Activated T-helper 2 cell treated with anti-CD3 and anti-CD28 coated beads, Interferon-gamma antibody, Interleukin-2, Interleukin-4, amounts not matched to agents 10 μg/mL and 5 μg/mL and 100 μg/mL, durations not matched to agents 14 hours and 24 hours and 36 hours (primary cell): ENCODE results near the gene SCGB1A1. TPM values are rescaled to one million over a fixed set of nuclear protein-coding genes. Genes with fewer than 3 reads are reported as not detected.
"Not testable (repeated sequence)": the region's sequence is repeated elsewhere in the genome, so short reads cannot be mapped to it uniquely, and the experiment has no call there.

Experiments
- DNase-seq: peaks from one replicate; pipeline ENCODE4 v3.0.0; 2021; ENCODE audit warnings: low spot score
- H3K27ac Mint-ChIP-seq: one replicate; pipeline ENCODE4 v1.8.0; 2021; ENCODE audit warnings: mixed read lengths
- H3K27me3 Mint-ChIP-seq: one replicate; pipeline ENCODE4 v1.8.0; 2021; ENCODE audit warnings: low read depth, mixed read lengths
- H3K36me3 Mint-ChIP-seq: one replicate; pipeline ENCODE4 v1.8.0; 2021; ENCODE audit warnings: low read depth, mixed read lengths
- H3K4me1 Mint-ChIP-seq: one replicate; pipeline ENCODE4 v1.8.0; 2021; ENCODE audit warnings: low read depth, mixed read lengths
- H3K4me3 Mint-ChIP-seq: one replicate; pipeline ENCODE4 v1.8.0; 2021; ENCODE audit warnings: low read depth, mild to moderate bottlenecking, moderate library complexity, mixed read lengths
- H3K9me3 Mint-ChIP-seq: one replicate; pipeline ENCODE4 v1.8.0; 2021; ENCODE audit warnings: mixed read lengths
- intact Hi-C: fragments of 100-400 bp; cut with micrococcal nuclease; formaldehyde crosslinking; loops from one replicate; pipeline ENCODE4 v1.15.1; 2023
- total RNA-seq: library from RNA; stranded (reverse); gene quantifications from 2 replicates; pipeline ENCODE4 v1.2.3, GENCODE V29; 2022

Gene SCGB1A1
- total RNA-seq, 1 donor from 2014 or later = not detected

DNA sequence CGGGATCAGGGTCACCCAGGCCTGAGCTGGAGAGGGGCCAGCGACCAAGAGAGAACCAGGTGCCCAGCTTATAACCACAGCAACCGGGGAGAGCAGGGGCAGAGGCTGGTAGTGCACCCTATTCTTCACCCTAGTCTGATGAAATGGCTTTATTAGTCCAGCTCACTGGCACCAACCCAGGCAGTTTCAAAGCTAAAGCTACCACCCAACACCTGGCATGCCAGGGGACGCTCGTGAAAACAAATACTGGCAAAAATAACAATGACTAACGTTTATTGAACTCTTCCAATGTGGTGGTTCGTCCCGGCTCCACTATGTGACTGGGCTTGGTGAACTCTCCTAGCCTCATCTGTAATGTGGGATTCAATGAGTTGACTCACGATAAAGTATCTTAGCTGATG lies 30.6 kb downstream of the SCGB1A1 start:
- peaks cover 18% of the 10 kb centered on the region for H3K27me3 Mint-ChIP-seq
- no peak for DNase-seq
- H3K9me3 Mint-ChIP-seq = no peaks in the 10 kb centered on the region
- H3K36me3 Mint-ChIP-seq = no peaks in the 10 kb centered on the region
- no peak overlapping the region for H3K4me3 Mint-ChIP-seq
- intact Hi-C loops = loop anchor here (10.0 kb wide), 1 partner anchor 55 kb away; no protein-coding TSS in a partner anchor
- no peak overlapping the region for H3K27ac Mint-ChIP-seq
- no peaks in the 10 kb centered on the region for H3K4me1 Mint-ChIP-seq

DNA sequence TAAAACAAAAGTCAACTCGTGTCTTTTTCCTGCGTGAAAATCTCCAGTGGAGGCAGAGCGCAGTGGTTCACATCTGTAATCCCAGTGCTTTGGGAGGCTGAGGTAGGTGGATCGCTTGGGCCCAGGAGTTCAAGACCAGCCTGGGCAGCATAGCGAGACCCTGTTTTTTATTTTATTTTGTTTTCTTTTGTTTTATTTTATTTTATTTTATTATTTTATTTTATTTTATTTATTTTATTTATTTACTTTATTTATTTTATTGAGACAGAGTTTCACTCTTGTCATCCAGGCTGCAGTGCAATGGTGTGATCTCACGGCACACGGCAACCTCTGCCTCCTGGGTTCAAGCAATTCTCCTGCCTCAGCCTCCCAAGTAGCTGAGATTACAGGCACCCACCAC lies 31.1 kb downstream of the SCGB1A1 start:
- intact Hi-C loops = loop anchor here (10.0 kb wide), 1 partner anchor 55 kb away; no protein-coding TSS in a partner anchor
- not testable (repeated sequence) for H3K27ac Mint-ChIP-seq, H3K4me3 Mint-ChIP-seq, DNase-seq, H3K36me3 Mint-ChIP-seq, H3K9me3 Mint-ChIP-seq, H3K4me1 Mint-ChIP-seq
- H3K27me3 Mint-ChIP-seq = peaks cover 18% of the 10 kb centered on the region

DNA sequence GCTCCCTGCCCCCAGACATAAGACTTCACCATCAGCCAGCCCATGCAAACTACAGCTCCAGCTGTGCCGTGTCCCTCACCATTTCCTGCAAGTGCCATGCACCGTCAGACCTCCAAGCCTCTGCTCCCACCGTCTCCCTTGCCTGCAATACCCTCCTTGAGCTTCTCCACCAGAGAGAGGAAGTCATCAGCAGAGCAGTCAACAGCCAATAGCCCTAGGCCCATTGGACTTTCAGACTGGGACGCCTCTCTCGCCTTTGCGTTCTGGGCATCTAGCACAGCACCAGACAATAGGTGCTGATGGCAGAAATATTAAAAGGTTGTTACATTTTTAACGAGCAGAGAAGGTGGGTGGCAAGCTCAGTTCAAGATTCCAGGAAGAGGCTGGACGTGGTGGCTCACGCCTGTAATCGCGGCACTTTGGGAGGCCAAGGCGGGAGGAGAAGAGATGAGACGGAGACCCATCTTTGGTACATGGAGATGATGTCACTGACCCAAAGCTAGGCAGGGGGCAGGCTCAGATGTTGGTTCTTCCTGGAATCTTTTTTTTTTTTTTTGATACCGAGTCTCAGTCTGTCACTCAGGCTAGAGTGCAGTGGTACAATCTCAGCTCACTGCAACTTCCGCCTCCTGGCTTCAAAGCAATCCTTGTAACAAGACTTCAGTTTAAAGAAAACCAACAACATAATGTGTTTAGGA lies 31.9 kb downstream of the SCGB1A1 start:
- no peak overlapping the region for H3K4me3 Mint-ChIP-seq
- DNase-seq = no peak
- peaks cover 18% of the 10 kb centered on the region for H3K27me3 Mint-ChIP-seq
- H3K4me1 Mint-ChIP-seq = no peaks in the 10 kb centered on the region
- H3K27ac Mint-ChIP-seq = no peak overlapping the region
- H3K36me3 Mint-ChIP-seq = no peaks in the 10 kb centered on the region
- no peaks in the 10 kb centered on the region for H3K9me3 Mint-ChIP-seq
- intact Hi-C loops = no loop called here

DNA sequence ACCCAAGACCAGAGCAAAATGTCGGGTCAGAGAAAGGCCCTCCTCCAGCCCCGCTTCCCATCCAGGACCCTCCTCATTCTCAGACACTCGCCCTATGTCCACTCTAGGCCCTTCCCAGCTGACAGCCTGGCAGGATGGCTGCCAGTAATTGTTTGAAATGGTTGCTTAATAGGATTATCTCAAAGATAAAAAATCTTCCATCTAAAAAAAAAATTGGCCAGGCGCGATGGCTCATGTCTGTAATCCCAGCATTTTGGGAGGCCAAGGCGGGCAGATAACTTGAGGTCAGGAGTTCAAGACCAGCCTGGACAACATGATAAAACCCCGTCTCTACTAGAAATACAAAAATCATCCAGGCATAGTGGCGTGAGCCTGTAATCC lies 32.4 kb downstream of the SCGB1A1 start:
- no peak for DNase-seq
- Mint-ChIP-seq H3K27ac (no peak overlapping the region), H3K36me3 (no peaks in the 10 kb centered on the region), H3K27me3 (peaks cover 15% of the 10 kb centered on the region), H3K9me3 (no peaks in the 10 kb centered on the region), H3K4me1 (no peaks in the 10 kb centered on the region), H3K4me3 (no peak overlapping the region)
- intact Hi-C loops = no loop called here

DNA sequence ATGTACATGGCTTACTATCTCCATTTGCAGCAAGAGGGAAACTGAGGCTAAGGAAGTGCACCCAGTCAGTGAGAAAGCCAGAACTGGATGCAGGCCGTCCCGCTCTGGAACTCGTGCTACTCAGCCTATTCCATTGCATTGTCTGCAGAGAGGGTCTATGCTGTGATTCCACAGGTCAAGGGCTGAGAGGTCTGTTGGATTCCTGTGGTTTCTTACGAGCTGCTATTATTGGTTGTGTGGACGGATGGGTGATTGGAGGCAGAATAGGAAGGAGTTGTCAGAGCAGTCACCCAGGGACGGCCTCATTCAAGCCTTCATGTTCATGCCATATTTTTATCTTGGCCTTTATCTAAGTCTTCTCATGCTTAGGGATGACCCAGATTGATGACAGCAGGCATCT lies 33.4 kb downstream of the SCGB1A1 start:
- H3K36me3 Mint-ChIP-seq = no peaks in the 10 kb centered on the region
- peaks cover 6% of the 10 kb centered on the region for H3K27me3 Mint-ChIP-seq
- H3K27ac Mint-ChIP-seq = no peak overlapping the region
- no peaks in the 10 kb centered on the region for H3K9me3 Mint-ChIP-seq
- H3K4me1 Mint-ChIP-seq = no peaks in the 10 kb centered on the region
- intact Hi-C loops = no loop called here
- no peak overlapping the region for H3K4me3 Mint-ChIP-seq
- DNase-seq = no peak

DNA sequence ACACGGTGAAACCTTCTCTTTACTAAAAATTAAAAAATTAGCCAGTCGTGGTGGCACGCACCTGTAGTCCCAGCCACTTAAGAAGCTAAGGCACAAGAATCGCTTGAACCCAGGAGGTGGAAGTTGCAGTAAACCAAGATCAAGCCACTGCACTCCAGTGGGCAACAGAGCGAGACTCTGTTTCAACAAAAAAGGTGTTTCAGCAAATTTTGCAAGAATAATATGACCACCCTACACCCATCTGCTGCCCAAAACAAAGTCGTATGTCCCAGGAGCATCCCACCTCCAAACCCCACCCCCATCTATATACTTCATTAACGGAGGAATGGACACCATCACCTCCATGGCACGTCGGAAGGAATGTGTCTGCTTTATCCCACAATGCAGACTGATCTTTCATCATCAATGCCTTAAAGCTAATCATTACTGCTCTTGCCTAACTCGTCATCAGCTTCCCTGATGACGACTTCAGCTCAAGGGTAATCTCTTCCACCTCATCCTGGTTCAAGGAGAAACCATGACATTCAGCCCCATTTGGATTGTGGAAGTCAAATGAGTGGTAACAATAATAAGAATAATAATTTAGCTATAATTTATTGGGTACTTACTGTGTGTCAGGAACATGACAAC lies 34.1 kb downstream of the SCGB1A1 start:
- Mint-ChIP-seq H3K36me3 (no peaks in the 10 kb centered on the region), H3K4me3 (no peak overlapping the region)
- intact Hi-C loops = no loop called here

DNA sequence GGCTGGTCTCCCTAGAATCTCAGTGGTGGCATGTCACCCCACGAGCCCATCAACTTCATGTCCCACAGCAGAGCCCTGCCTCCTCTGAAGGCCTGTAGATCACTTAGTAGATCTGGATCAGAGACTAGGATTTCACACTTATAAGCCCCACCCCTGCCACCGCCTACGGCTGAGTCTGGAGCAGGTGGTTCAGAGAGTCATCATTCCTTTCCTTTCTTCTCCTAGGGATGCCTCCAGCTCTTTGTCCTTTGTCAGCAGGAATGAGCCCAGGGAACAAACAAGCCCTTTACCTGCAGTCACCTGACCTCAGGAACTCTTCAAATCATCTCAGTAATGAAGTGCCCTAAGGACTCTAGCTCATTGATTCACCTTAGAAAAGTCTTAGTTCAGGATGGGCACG lies 37.8 kb downstream of the SCGB1A1 start:
- intact Hi-C loops = no loop called here
- Mint-ChIP-seq H3K27me3 (peaks cover 2% of the 10 kb centered on the region), H3K4me1 (no peaks in the 10 kb centered on the region), H3K9me3 (no peaks in the 10 kb centered on the region), H3K4me3 (no peak overlapping the region), H3K36me3 (no peaks in the 10 kb centered on the region), H3K27ac (no peak overlapping the region)
- no peak for DNase-seq

More for the DNA sequence above, 34.1 kb downstream of the SCGB1A1 start:
- no peak overlapping the region for H3K27ac Mint-ChIP-seq
- no peaks in the 10 kb centered on the region for H3K9me3 Mint-ChIP-seq
- peaks cover 2% of the 10 kb centered on the region for H3K27me3 Mint-ChIP-seq
- no peak for DNase-seq
- H3K4me1 Mint-ChIP-seq = no peaks in the 10 kb centered on the region

DNA sequence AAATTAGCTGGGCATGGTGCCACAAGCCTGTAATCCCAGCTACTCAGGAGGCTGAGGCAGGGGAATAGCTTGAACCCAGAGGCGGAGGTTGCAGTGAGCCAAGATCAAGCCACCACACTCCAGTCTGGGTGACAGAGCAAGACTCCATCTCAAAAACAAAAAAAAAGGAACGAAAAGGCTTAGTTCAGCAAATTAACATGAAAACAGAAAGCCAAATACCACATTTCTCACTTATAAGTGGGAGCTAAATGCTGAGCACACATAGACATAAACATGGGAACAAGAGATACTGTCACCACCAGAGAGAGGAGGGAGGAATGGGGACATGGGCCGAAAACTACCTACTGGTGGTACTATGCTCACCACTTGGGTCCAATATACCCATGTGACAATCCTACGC lies 38.6 kb downstream of the SCGB1A1 start:
- H3K4me3 Mint-ChIP-seq = no peak overlapping the region
- H3K9me3 Mint-ChIP-seq = no peaks in the 10 kb centered on the region
- peaks cover 1% of the 10 kb centered on the region for H3K4me1 Mint-ChIP-seq
- DNase-seq = no peak
- no peaks in the 10 kb centered on the region for H3K36me3 Mint-ChIP-seq
- H3K27me3 Mint-ChIP-seq = peaks cover 4% of the 10 kb centered on the region
- H3K27ac Mint-ChIP-seq = no peak overlapping the region
- intact Hi-C loops = no loop called here

DNA sequence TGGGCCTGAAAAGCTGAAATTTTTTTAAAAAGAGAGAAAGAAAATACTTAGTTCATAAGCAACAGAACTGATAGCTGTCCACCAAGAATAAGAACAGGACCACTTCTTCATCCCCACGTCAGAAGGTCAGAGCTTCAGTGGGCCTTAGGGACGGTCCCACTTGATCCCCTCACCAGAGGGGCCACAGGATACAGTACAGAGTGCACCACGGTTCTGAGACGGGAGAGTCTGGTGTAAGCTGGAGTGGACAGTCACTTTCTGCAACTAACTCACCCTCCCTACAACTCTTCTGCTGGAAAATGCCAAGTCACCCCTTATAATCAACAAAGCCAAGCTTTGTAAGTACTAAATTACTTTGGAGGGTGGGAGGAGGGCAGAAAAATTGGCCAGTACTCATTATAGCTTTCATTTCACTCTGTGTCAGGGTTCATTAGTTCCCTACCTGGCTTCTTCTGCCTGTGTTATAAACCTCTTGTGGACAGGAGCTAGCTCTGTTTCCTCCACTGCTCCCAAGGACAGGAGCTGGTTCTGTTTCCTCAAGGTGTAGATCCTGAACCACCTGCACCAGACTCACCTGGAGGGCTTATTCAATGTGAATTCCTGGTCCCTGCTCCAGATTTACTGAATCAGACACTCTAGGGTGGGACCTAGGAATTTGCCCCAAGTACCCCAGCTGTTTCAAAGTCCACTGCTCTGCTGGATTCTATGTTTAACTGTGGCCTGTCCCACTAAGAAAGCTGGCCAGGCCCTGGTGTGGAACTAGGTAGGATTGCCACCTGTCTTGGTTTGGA lies 39.6 kb downstream of the SCGB1A1 start:
- no peaks in the 10 kb centered on the region for H3K36me3 Mint-ChIP-seq
- no peaks in the 10 kb centered on the region for H3K9me3 Mint-ChIP-seq
- no peak overlapping the region for H3K4me3 Mint-ChIP-seq
- DNase-seq = no peak
- intact Hi-C loops = no loop called here
- H3K27me3 Mint-ChIP-seq = peaks cover 6% of the 10 kb centered on the region
- no peak overlapping the region for H3K27ac Mint-ChIP-seq
- peaks cover 5% of the 10 kb centered on the region for H3K4me1 Mint-ChIP-seq

DNA sequence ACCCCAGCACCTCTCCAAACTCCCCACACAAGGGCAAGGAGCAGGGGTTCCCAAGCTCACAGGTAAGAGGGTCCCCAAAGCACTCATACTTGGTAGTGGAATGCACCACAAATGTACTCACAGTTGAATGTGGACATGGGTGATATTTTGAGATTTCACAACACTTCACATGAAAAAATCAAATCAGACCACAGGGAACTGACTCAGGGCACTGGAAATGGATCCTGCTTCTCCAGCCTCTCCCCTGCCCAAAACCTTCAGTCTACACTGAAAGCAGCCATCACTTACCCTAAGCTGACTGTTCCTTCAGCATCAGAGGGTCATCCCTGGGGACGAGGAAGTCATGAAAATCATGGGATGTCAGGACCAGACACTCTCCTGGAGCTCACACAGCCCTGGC lies 40.2 kb downstream of the SCGB1A1 start:
- no peak overlapping the region for H3K4me3 Mint-ChIP-seq
- no peak overlapping the region for H3K27ac Mint-ChIP-seq
- no peaks in the 10 kb centered on the region for H3K9me3 Mint-ChIP-seq
- H3K36me3 Mint-ChIP-seq = no peaks in the 10 kb centered on the region
- no peak for DNase-seq
- H3K4me1 Mint-ChIP-seq = peaks cover 6% of the 10 kb centered on the region
- intact Hi-C loops = no loop called here
- peaks cover 6% of the 10 kb centered on the region for H3K27me3 Mint-ChIP-seq

DNA sequence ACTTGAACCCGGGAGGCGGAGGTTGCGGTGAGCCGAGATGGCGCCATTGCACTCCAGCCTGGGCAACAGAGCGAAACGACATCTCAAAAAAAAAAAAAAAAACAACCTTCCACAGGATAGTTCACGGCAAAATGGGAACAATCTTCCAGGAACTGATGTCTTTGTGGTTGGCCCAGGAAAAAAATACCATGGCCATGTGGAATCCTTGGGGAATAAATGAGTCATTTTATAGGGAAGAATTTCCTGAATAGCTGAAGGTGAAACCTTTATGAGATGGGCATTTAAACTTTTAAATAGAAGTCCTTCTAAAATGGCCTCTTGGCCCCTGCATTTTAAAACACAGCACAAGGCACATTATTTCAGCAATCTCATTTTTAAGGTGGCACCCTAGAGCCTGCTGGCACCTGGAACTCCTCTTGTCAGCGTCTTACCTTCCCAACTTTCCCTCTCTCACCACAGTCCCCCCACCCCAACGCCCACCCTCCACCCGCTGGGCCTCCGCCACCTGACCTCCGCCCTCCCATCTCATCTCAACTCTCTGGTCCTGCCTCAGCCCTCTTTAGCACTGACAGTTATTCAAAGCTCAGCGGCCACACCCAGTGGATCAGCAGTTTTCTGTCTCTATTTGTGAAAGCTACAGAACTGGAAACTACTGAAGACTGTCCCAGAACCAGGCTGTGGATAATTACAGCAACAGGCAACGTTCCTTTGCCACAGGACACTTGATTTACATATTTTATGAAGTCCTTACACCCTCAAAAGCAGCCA lies 43.1 kb downstream of the SCGB1A1 start:
- H3K4me3 Mint-ChIP-seq = no peak overlapping the region
- no peaks in the 10 kb centered on the region for H3K36me3 Mint-ChIP-seq
- no peak overlapping the region for H3K27ac Mint-ChIP-seq
- no peaks in the 10 kb centered on the region for H3K9me3 Mint-ChIP-seq
- no peak for DNase-seq
- peaks cover 6% of the 10 kb centered on the region for H3K4me1 Mint-ChIP-seq
- intact Hi-C loops = no loop called here
- H3K27me3 Mint-ChIP-seq = peaks cover 4% of the 10 kb centered on the region

DNA sequence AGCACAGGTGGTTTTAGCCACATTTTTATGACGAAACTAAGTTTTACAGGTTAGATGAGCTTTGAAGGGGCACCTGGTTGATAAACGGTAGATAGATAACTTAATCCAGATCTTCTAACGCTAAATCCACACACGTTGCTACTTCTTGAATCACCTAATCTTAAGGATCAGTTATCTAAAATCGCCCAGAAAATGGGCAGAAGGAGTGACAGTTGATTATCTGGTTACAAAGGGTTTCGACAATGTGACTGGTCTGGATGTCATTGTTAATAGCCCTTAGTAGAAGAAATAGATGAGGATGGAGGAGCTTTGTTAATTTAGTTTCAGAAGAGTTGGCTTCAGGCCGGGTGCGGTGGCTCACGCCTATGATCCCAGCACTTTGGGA lies 43.7 kb downstream of the SCGB1A1 start:
- no peaks in the 10 kb centered on the region for H3K36me3 Mint-ChIP-seq
- no peaks in the 10 kb centered on the region for H3K9me3 Mint-ChIP-seq
- peaks cover 6% of the 10 kb centered on the region for H3K4me1 Mint-ChIP-seq
- intact Hi-C loops = no loop called here
- no peak overlapping the region for H3K27ac Mint-ChIP-seq
- peaks cover 4% of the 10 kb centered on the region for H3K27me3 Mint-ChIP-seq
- no peak overlapping the region for H3K4me3 Mint-ChIP-seq
- DNase-seq = no peak
